Naive thymus-derived CD8-positive, alpha-beta T cell (primary cell): ENCODE results near the gene PTK7. TPM values are rescaled to one million over a fixed set of nuclear protein-coding genes. Genes with fewer than 3 reads are reported as not detected.

Experiments
- ATAC-seq, 2 donors: fragments of 150-1000 bp; cut with Tn5 transposase in 1 of 2; sonication (Bioruptor Pico), chemical (Tn5 transposase) in 1 of 2; 1 replicate in 1 of 2; 2 replicates in 1 of 2; pipeline ENCODE4 v1.10.0; 2021; ENCODE audit warnings: mild to moderate bottlenecking in 2 of 2, moderate library complexity in 2 of 2
- POLR2A ChIA-PET: fragments of 350-600 bp; sonication (Branson Sonifier 250); formaldehyde crosslinking; loops from one replicate; lab custom pipeline; 2021; ENCODE audit warnings: antibody characterized with exemption; lab: Charles Lee
- DNase-seq, 10 donors: peaks; one replicate each; pipeline versions ENCODE4 v3.0.0 to v3.0.0-alpha.2; 2020 to 2022
- H3K27ac Mint-ChIP-seq, 10 donors: one replicate each; pipeline ENCODE4 v1.8.0; 2020 to 2022; ENCODE audit warnings: mild to moderate bottlenecking in 10 of 10, mixed read lengths in 10 of 10, moderate library complexity in 4 of 10, inconsistent platforms in 1 of 10
- H3K27me3 Mint-ChIP-seq, 5 donors: one replicate each; pipeline ENCODE4 v1.8.0; 2021 to 2022; ENCODE audit warnings: mixed read lengths in 5 of 5
- H3K36me3 Mint-ChIP-seq, 3 donors: one replicate each; pipeline ENCODE4 v1.8.0; 2020 to 2022; ENCODE audit warnings: mixed read lengths in 3 of 3, mild to moderate bottlenecking in 2 of 3, inconsistent platforms in 1 of 3
- H3K4me1 Mint-ChIP-seq, 4 donors: one replicate each; pipeline ENCODE4 v1.8.0; 2021 to 2022; ENCODE audit warnings: mixed read lengths in 4 of 4
- H3K4me3 Mint-ChIP-seq, 10 donors: one replicate each; pipeline ENCODE4 v1.8.0; 2020 to 2022; ENCODE audit warnings: mild to moderate bottlenecking in 10 of 10, mixed read lengths in 10 of 10, moderate library complexity in 6 of 10, inconsistent platforms in 1 of 10
- H3K9me3 Mint-ChIP-seq, 9 donors: one replicate each; pipeline ENCODE4 v1.8.0; 2020 to 2022; ENCODE audit warnings: mixed read lengths in 9 of 9, mild to moderate bottlenecking in 3 of 9, inconsistent platforms in 1 of 9, moderate library complexity in 1 of 9
- polyA plus RNA-seq, 3 donors: library from polyadenylated mRNA; unstranded; fragments of 300-500 nt; fragmentation: Illumina TruSeq; gene quantifications; one replicate each; pipeline ENCODE4 v1.2.3, GENCODE V29; 2021
- total RNA-seq, 8 experiments: library from RNA in 2 of 8; stranded (reverse) in 2 of 8; gene quantifications; one replicate each; pipeline ENCODE4 v1.2.3 and lab custom pipeline; 2021 to 2026

Gene PTK7
- total RNA-seq (10 to 100 TPM; 19.4 to 22.2 TPM), polyA plus RNA-seq (10 to 100 TPM in 1 of 3 donors, 1 to 10 TPM in 1, not detected in 1; 6.5 to 10.3 TPM), total RNA-seq (lab: John Stamatoyannopoulos, UW) (1.1 to 50.1 (median 18.2) reads per million in 6 experiments)

DNA sequence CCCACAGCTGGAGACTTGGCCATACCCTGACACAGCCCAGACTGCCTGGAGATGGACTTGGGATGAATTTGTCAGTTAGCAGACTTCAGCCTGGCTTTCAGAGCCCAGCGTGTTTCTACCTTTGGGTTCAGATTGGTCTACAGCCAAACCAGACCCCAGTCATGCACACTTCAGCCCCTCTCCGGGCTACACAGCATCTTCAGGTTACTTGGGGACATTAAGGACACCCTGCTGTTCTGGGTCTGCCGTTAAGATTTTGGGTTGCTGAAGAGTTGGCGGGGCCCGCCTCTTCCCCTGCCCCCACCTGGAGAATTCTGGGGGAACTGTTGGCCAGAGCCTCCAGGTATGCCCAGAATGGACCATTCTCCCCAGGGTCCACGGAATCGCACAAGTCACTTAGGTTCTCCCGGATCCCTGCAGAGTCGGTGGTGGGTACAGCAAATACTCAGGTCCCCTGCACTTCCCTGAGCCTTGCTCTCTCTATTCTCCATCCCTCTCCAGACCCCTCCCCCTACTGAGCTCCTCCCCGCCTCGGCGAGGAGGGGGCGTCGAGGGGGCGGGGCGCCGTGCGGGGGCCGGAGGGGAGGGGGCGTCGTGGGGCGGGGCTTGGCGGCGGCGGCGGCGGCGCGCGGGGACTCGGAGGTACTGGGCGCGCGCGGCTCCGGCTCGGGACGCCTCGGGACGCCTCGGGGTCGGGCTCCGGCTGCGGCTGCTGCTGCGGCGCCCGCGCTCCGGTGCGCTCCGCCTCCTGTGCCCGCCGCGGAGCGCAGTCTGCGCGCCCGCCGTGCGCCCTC is at the start of gene PTK7:
TSS of gene PTK7 (plus strand) at position 645 of the 794 bp plus-strand sequence. CDS start 175 bp downstream, outside the sequence.
- no peaks in the 10 kb centered on the region for H3K9me3 Mint-ChIP-seq
- H3K4me3 Mint-ChIP-seq: peak within 1 kb of the TSS; percentile 58 to 79 (median 70)
- H3K36me3 Mint-ChIP-seq: peaks cover 0 to 41% (median 19%) of the 10 kb centered on the region in 3 donors
- DNase-seq (peak in 4 of 10 donors; percentile 11 to 23 (median 18)), ATAC-seq (peak; percentile 79 to 80)
- peaks cover 8 to 23% (median 13%) of the 10 kb centered on the region in 5 donors for H3K27me3 Mint-ChIP-seq
- H3K4me1 Mint-ChIP-seq: peaks cover 2 to 11% (median 9%) of the 10 kb centered on the region in 4 donors
- POLR2A ChIA-PET: interaction anchor here (0.6 kb wide), 1 partner anchor 996 kb away, joined by 5 read pairs; no protein-coding TSS in a partner anchor
- H3K27ac Mint-ChIP-seq: peak within 1 kb of the TSS in 1 of 10 donors; percentile 27

GRCh38 chr6:43026365-43026764 is 49.7 kb upstream of the PTK7 start:
- peaks cover 0 to 76% (median 4%) of the 10 kb centered on the region in 3 donors for H3K36me3 Mint-ChIP-seq
- POLR2A ChIA-PET: interaction anchor here (1.3 kb wide), 1 partner anchor 97 kb away, joined by 3 read pairs; the partner anchor contains the start of gene CNPY3
- H3K9me3 Mint-ChIP-seq: no peaks in the 10 kb centered on the region
- no peaks in the 10 kb centered on the region for H3K27me3 Mint-ChIP-seq
- DNase-seq: peak in 1 of 10 donors; percentile 7
- peaks cover 14 to 26% (median 24%) of the 10 kb centered on the region in 4 donors for H3K4me1 Mint-ChIP-seq
- H3K27ac Mint-ChIP-seq: peak overlapping the region in 1 of 10 donors; percentile 56
- no peak for ATAC-seq
- H3K4me3 Mint-ChIP-seq: no peak overlapping the region

DNA sequence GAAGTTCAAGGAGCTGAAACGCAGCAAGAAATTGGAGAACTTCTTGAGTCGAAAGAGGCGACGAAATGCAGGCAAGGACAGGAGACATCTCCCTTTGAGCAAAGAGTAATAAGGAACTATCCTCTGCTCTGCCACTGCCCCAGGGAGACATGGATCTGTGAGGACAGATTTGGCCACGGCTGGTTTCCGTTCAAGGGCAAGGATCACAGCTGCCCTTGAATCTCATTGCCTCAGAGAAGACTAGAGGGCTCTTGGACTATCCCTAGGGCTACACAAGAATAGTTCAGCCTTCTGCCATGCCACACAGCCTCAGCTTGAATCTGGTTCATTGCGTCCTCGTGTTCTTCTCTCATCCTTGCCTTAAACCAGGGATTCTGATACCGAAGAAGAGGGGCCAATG is 47.0 kb upstream of the PTK7 start:
- DNase-seq (no peak), ATAC-seq (no peak)
- no peak overlapping the region for H3K4me3 Mint-ChIP-seq
- H3K9me3 Mint-ChIP-seq: no peaks in the 10 kb centered on the region
- H3K27ac Mint-ChIP-seq: peak overlapping the region in 1 of 10 donors; percentile 43
- POLR2A ChIA-PET: interaction anchor here (1.0 kb wide), 1 partner anchor 99 kb away, joined by 4 read pairs; the partner anchor contains the start of gene CNPY3
- peaks cover 0 to 93% (median 7%) of the 10 kb centered on the region in 3 donors for H3K36me3 Mint-ChIP-seq
- no peaks in the 10 kb centered on the region for H3K27me3 Mint-ChIP-seq
- peaks cover 4 to 16% (median 12%) of the 10 kb centered on the region in 4 donors for H3K4me1 Mint-ChIP-seq

DNA sequence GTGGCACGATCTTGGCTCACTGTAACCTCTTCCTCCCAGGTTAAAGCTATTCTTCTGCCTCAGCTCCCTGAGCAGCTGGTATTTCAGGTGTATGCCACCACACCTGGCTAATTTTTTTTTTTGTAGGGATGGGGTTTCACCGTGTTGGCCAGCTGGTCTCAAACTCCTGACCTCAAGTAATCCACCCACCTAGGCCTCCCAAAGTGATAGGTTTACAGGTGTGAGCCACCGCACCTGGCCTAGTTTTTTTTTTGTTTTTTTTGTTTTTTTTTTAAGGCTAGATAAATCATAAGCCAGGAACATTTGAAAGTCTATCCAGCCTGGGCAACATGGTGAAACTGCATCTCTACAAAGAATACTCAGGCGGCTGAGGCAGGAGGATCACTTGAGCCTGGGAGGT is 43.8 kb upstream of the PTK7 start:
- peaks cover 0 to 84% (median 7%) of the 10 kb centered on the region in 3 donors for H3K36me3 Mint-ChIP-seq
- POLR2A ChIA-PET: no interaction called here

GRCh38 chr6:43033496-43034189 is 42.5 kb upstream of the PTK7 start:
- H3K36me3 Mint-ChIP-seq: peaks cover 0 to 79% (median 10%) of the 10 kb centered on the region in 3 donors
- H3K9me3 Mint-ChIP-seq: no peaks in the 10 kb centered on the region
- no peak overlapping the region for H3K4me3 Mint-ChIP-seq
- H3K27ac Mint-ChIP-seq: peak overlapping the region in 9 of 10 donors; percentile 18 to 82 (median 55)
- H3K4me1 Mint-ChIP-seq: peaks cover 0 to 4% (median under 1%) of the 10 kb centered on the region in 4 donors
- POLR2A ChIA-PET: interaction anchor here (0.6 to 1.0 kb wide), 3 partner anchors 20 to 482 kb away, joined by 3 to 4 read pairs (median 3); partner anchors contain the start of genes CUL7, KLHDC3 and MEA1
- DNase-seq (no peak), ATAC-seq (no peak)
- no peaks in the 10 kb centered on the region for H3K27me3 Mint-ChIP-seq

More for the DNA sequence above, 43.8 kb upstream of the PTK7 start:
- no peaks in the 10 kb centered on the region for H3K27me3 Mint-ChIP-seq
- ATAC-seq: no peak
- H3K4me1 Mint-ChIP-seq: peaks cover 0 to 5% (median 3%) of the 10 kb centered on the region in 4 donors
- H3K27ac Mint-ChIP-seq: peak overlapping the region in 2 of 10 donors; percentile 27 to 86
- no peak overlapping the region for H3K4me3 Mint-ChIP-seq
- DNase-seq: no peak
- H3K9me3 Mint-ChIP-seq: no peaks in the 10 kb centered on the region

GRCh38 chr6:43034190-43034525 is 42.0 kb upstream of the PTK7 start:
- ATAC-seq (no peak), DNase-seq (no peak)
- Mint-ChIP-seq H3K9me3 (no peaks in the 10 kb centered on the region), H3K27me3 (no peaks in the 10 kb centered on the region), H3K36me3 (peaks cover 0 to 79% (median 10%) of the 10 kb centered on the region in 3 donors), H3K4me3 (no peak overlapping the region), H3K27ac (peak overlapping the region in 5 of 10 donors; percentile 18 to 82 (median 46)), H3K4me1 (peaks cover 0 to 4% (median under 1%) of the 10 kb centered on the region in 4 donors)
- POLR2A ChIA-PET: interaction anchor here (0.6 kb wide), 1 partner anchor 483 kb away, joined by 3 read pairs; no protein-coding TSS in a partner anchor

GRCh38 chr6:43035495-43036194 is 40.5 kb upstream of the PTK7 start:
- Mint-ChIP-seq H3K36me3 (peaks cover 0 to 71% (median 6%) of the 10 kb centered on the region in 3 donors), H3K4me1 (peaks cover 0 to 6% (median under 1%) of the 10 kb centered on the region in 4 donors), H3K27ac (peak overlapping the region in 6 of 10 donors; percentile 17 to 78 (median 39)), H3K4me3 (no peak overlapping the region), H3K27me3 (no peaks in the 10 kb centered on the region), H3K9me3 (no peaks in the 10 kb centered on the region)
- DNase-seq: peak in 1 of 10 donors; percentile 54
- ATAC-seq: no peak
- POLR2A ChIA-PET: interaction anchor here (0.7 to 1.1 kb wide), 3 partner anchors 14 to 23 kb away, joined by 3 to 4 read pairs (median 3); partner anchors contain the start of genes KLHDC3 and MRPL2

- ATAC-seq (no peak), DNase-seq (no peak)
- Mint-ChIP-seq H3K36me3 (peaks cover 0 to 69% (median 6%) of the 10 kb centered on the region in 3 donors), H3K27ac (peak overlapping the region in 2 of 10 donors; percentile 29 to 34), H3K4me3 (no peak overlapping the region), H3K9me3 (no peaks in the 10 kb centered on the region), H3K27me3 (no peaks in the 10 kb centered on the region), H3K4me1 (peaks cover 0 to 8% (median under 1%) of the 10 kb centered on the region in 4 donors)
- POLR2A ChIA-PET: no interaction called here
Measured at GRCh38 chr6:43036712-43037111, 39.4 kb upstream of the PTK7 start.

GRCh38 chr6:43037197-43037596 is 38.9 kb upstream of the PTK7 start:
- Mint-ChIP-seq H3K9me3 (no peaks in the 10 kb centered on the region), H3K4me3 (no peak overlapping the region), H3K4me1 (peaks cover 0 to 8% (median under 1%) of the 10 kb centered on the region in 4 donors), H3K27ac (peak overlapping the region in 6 of 10 donors; percentile 27 to 89 (median 48)), H3K36me3 (peaks cover 0 to 65% (median 6%) of the 10 kb centered on the region in 3 donors), H3K27me3 (no peaks in the 10 kb centered on the region)
- POLR2A ChIA-PET: interaction anchor here (0.7 kb wide), 1 partner anchor 996 kb away, joined by 3 read pairs; no protein-coding TSS in a partner anchor
- DNase-seq (peak in 1 of 10 donors; percentile 24), ATAC-seq (no peak)

DNA sequence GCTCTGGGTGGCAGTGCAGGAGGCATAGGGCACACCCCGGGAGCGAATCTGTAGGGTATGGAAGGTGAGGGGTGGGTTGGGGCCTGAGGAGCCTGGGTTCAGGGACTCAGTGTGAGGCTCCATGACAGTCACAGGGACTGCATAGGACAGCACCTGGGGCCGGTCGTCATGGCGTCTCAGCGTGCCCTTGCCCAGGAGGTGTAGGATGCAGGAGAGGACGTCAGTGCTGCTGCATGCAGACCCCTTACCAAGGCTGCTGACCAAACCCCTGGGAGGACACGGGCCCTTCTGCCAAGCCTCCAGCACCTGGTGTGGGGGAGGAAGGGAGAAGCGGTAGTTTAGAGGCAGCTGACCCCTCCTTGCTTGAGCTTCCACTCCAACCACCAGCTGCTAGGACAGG is 38.4 kb upstream of the PTK7 start:
- Mint-ChIP-seq H3K4me3 (no peak overlapping the region), H3K36me3 (peaks cover 0 to 63% (median 6%) of the 10 kb centered on the region in 3 donors), H3K4me1 (peaks cover 0 to 8% (median under 1%) of the 10 kb centered on the region in 4 donors), H3K27ac (peak overlapping the region in 5 of 10 donors; percentile 31 to 76 (median 61)), H3K9me3 (no peaks in the 10 kb centered on the region), H3K27me3 (no peaks in the 10 kb centered on the region)
- ATAC-seq (no peak), DNase-seq (no peak)
- POLR2A ChIA-PET: interaction anchor here (0.7 kb wide), 1 partner anchor 997 kb away, joined by 3 read pairs; no protein-coding TSS in a partner anchor

GRCh38 chr6:43038727-43039126 is 37.4 kb upstream of the PTK7 start:
- Mint-ChIP-seq H3K9me3 (no peaks in the 10 kb centered on the region), H3K4me3 (no peak overlapping the region), H3K4me1 (peaks cover 0 to 11% (median under 1%) of the 10 kb centered on the region in 4 donors), H3K27me3 (no peaks in the 10 kb centered on the region), H3K27ac (peak overlapping the region in 3 of 10 donors; percentile 18 to 67 (median 46)), H3K36me3 (peaks cover 0 to 63% (median 5%) of the 10 kb centered on the region in 3 donors)
- DNase-seq (no peak), ATAC-seq (no peak)
- POLR2A ChIA-PET: interaction anchor here (1.1 kb wide), 1 partner anchor 25 kb away, joined by 3 read pairs; the partner anchor contains the start of genes KLHDC3 and MEA1
